Smooth muscle cell (in vitro differentiated cells): Measurements from ENCODE around the gene TRAF3IP3. TPM values are rescaled to one million over a fixed set of nuclear protein-coding genes. Genes with fewer than 3 reads are reported as not detected.

ENCODE experiments used
- DNase-seq: peaks from one replicate; lab custom pipeline; 2025; ENCODE audit not compliant: unreplicated experiment; lab: John Stamatoyannopoulos, UW
- H2AFZ ChIP-seq: fragments of 200-600 bp; sonication (generic); 2 replicates; pipeline ENCODE4 v1.6.0; 2016; ENCODE audit warnings: antibody characterized with exemption, low read depth, mild to moderate bottlenecking
- H3F3A ChIP-seq: fragments of 200-600 bp; sonication (generic); 2 replicates; pipeline ENCODE4 v1.6.0; 2017; ENCODE audit warnings: antibody characterized with exemption, low read depth
- H3K27ac ChIP-seq: fragments of 200-600 bp; sonication (generic); 2 replicates; pipeline ENCODE4 v1.5.1; 2016; ENCODE audit warnings: low read depth, mild to moderate bottlenecking
- H3K27me3 ChIP-seq: fragments of 200-600 bp; sonication (generic); 2 replicates; pipeline ENCODE4 v1.6.1; 2016; ENCODE audit warnings: low read depth, mild to moderate bottlenecking
- H3K36me3 ChIP-seq: fragments of 200-600 bp; sonication (generic); 2 replicates; pipeline ENCODE4 v1.5.1; 2016; ENCODE audit warnings: low read depth
- H3K4me1 ChIP-seq: fragments of 200-600 bp; sonication (generic); 2 replicates; pipeline ENCODE4 v1.5.1; 2016; ENCODE audit warnings: low read depth
- H3K4me2 ChIP-seq: fragments of 200-600 bp; sonication (generic); 2 replicates; pipeline ENCODE4 v1.6.0; 2016; ENCODE audit warnings: mild to moderate bottlenecking
- H3K4me3 ChIP-seq: fragments of 200-600 bp; sonication (generic); 2 replicates; pipeline ENCODE4 v1.5.1; 2016; ENCODE audit warnings: mild to moderate bottlenecking
- H3K79me2 ChIP-seq: fragments of 200-600 bp; sonication (generic); 2 replicates; pipeline ENCODE4 v1.6.0; 2016; ENCODE audit warnings: low read depth, mild to moderate bottlenecking
- H3K9ac ChIP-seq: fragments of 200-600 bp; sonication (generic); 2 replicates; pipeline ENCODE4 v1.6.0; 2016; ENCODE audit warnings: low read depth
- H3K9me3 ChIP-seq: fragments of 200-600 bp; sonication (generic); replicated peaks from 2 replicates; pipeline ENCODE4 v1.5.1; 2016; ENCODE audit warnings: low read depth
- H4K20me1 ChIP-seq: fragments of 200-600 bp; sonication (generic); 2 replicates; pipeline ENCODE4 v1.6.0; 2016; ENCODE audit warnings: low read depth
- WGBS: methylation state at CpG from one replicate; pipeline ENCODE4 v1.1.7; 2016; ENCODE audit warnings: low lambda C conversion rate; 5-methylcytosine and 5-hydroxymethylcytosine counted together
- polyA plus RNA-seq: library from polyadenylated mRNA; unstranded; fragments of >200 nt; fragmentation: Nextera tagmentation; extraction: Ambion mirVana; gene quantifications from 2 replicates; pipeline ENCODE4 v1.2.1, GENCODE V29; 2016
- total RNA-seq: library from RNA; depleted of rRNA; stranded (reverse); fragments of >200 nt; gene quantifications from 2 replicates; pipeline ENCODE4 v1.2.3, GENCODE V29; 2014
- TF ChIP-seq, protein P1 (sequence below): fragments of 200-600 bp; sonication (generic); IDR thresholded peaks from 2 replicates; pipeline ENCODE4 v1.5.1; 2017; ENCODE audit warnings: borderline replicate concordance, mild to moderate bottlenecking, antibody characterized with exemption; ENCODE audit not compliant: insufficient read depth, poor library complexity, severe bottlenecking

The TRAF3IP3 gene
- total and polyA plus RNA-seq, 2 experiments from 2014 or later = 0.04 TPM; not detected in 1

DNA sequence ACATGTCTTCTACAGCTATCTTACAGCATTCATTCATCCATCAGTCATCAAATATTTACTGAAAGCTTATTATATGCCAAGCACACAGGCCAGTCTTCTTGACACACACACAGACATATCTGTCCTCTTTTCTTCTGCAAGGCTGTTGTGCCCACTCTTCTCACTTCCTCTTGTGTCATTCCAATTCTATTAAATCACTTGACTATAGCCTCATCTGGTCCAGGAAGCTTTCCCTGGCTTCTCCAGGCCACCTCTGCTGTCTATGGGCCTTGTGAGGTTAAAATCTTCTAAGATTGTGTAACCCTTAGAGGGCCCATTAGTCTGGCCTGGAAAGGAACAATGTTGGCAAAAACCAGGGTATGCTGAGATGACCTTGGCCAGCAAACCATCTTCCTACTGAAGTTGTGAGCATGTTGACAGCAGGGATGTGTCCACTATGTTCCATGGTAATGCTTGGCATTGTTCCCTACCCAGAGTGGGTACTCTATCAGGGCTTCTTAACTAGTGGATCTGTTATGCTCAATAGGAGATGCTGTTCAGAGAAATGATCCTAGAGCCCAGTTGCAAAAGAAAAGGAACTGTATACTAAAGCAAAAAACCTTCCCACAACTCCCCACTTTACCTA is 5.3 kb downstream of the TRAF3IP3 start:
- Histone ChIP-seq H3K9me3 (no peaks in the 10 kb centered on the region), H3K9ac (no peak overlapping the region), H3K4me3 (no peak overlapping the region), H4K20me1 (no peaks in the 10 kb centered on the region), H2AFZ (no peak overlapping the region), H3K4me1 (no peaks in the 10 kb centered on the region), H3F3A (no peaks in the 10 kb centered on the region), H3K4me2 (no peak overlapping the region), H3K79me2 (no peaks in the 10 kb centered on the region), H3K27me3 (peaks cover 7% of the 10 kb centered on the region), H3K36me3 (no peaks in the 10 kb centered on the region), H3K27ac (no peak overlapping the region)
- no peak for DNase-seq
- TF ChIP-seq, protein P1, sequence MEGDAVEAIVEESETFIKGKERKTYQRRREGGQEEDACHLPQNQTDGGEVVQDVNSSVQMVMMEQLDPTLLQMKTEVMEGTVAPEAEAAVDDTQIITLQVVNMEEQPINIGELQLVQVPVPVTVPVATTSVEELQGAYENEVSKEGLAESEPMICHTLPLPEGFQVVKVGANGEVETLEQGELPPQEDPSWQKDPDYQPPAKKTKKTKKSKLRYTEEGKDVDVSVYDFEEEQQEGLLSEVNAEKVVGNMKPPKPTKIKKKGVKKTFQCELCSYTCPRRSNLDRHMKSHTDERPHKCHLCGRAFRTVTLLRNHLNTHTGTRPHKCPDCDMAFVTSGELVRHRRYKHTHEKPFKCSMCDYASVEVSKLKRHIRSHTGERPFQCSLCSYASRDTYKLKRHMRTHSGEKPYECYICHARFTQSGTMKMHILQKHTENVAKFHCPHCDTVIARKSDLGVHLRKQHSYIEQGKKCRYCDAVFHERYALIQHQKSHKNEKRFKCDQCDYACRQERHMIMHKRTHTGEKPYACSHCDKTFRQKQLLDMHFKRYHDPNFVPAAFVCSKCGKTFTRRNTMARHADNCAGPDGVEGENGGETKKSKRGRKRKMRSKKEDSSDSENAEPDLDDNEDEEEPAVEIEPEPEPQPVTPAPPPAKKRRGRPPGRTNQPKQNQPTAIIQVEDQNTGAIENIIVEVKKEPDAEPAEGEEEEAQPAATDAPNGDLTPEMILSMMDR = no peak

DNA sequence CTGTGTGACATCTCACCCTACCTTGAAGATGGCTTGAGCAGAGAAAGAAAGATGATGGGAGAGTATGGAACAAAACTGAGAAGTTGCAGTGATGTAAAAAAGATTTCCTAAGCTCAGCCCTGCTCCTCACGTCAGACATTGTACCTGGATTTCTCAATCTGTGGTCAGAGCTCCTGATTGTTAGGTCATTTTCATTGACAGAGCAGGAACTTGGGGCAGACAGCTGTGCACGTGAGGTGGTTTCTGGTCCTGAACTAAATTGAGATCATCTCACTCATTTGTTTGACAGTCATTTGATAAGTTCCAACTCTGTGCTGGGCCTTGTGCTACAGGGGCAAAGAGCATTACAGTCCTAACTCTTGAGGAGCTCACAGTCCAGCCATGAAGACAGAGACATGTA is 10.2 kb downstream of the TRAF3IP3 start:
- TF ChIP-seq, protein P1 = no peak
- Histone ChIP-seq H3K36me3 (no peaks in the 10 kb centered on the region), H3K9ac (no peak overlapping the region), H3F3A (peaks cover 6% of the 10 kb centered on the region), H3K9me3 (no peaks in the 10 kb centered on the region), H2AFZ (no peak overlapping the region), H3K4me3 (no peak overlapping the region), H3K4me2 (no peak overlapping the region), H3K27me3 (no peaks in the 10 kb centered on the region), H3K27ac (no peak overlapping the region), H4K20me1 (no peaks in the 10 kb centered on the region), H3K79me2 (no peaks in the 10 kb centered on the region), H3K4me1 (peaks cover 4% of the 10 kb centered on the region)
- WGBS = 65% methylated on average over 2 of the region's 2 CpGs
- DNase-seq = no peak

DNA sequence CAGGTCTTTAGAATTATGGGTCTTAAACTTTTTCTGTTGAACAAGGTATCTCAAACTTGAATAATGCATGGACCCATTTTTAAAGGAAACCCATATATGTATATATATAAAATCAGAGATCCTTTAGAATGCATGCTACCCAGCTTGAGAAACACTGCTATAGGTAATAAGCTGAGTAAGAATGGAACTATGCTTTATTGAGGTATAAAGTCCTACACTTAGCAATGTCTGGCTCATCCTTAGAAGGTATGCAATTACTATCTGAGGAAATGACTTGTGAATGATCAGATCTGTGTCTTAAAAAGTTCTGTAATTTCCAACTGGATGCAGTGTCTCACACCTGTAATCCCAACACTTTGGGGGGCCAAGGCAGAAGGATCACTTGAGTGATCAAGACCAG is 11.2 kb downstream of the TRAF3IP3 start:
- peaks cover 4% of the 10 kb centered on the region for H3K4me1 ChIP-seq
- no peak for DNase-seq
- TF ChIP-seq, protein P1 = no peak
- no peak overlapping the region for H3K4me2 ChIP-seq
- no peaks in the 10 kb centered on the region for H3K27me3 ChIP-seq
- no peaks in the 10 kb centered on the region for H3K79me2 ChIP-seq
- H3K9me3 ChIP-seq = no peaks in the 10 kb centered on the region
- H3K27ac ChIP-seq = no peak overlapping the region
- peaks cover 6% of the 10 kb centered on the region for H3F3A ChIP-seq
- H4K20me1 ChIP-seq = no peaks in the 10 kb centered on the region
- no peak overlapping the region for H3K9ac ChIP-seq
- H3K4me3 ChIP-seq = no peak overlapping the region
- H2AFZ ChIP-seq = no peak overlapping the region
- H3K36me3 ChIP-seq = no peaks in the 10 kb centered on the region

DNA sequence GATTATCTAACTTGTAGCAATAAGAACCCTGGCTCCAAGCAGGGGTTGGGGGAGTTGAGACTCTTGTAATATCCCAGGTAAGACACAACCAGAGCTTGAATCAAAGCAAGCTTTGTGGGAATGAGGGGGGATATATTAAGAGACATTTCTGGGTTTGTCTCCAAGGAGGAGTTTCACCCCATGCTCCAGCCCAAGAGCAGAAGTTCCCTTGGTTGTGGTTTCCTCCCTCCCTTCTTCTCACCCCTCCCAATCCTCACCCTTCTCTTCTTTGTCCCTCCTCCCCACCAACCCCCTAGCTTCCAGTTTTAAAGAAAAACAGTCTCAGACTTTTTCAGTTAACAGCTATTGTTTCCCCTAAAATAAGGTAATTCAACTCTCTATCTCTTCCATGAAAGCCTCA is 11.9 kb downstream of the TRAF3IP3 start:
- H2AFZ ChIP-seq = no peak overlapping the region
- H3K9ac ChIP-seq = no peak overlapping the region
- no peak for DNase-seq
- H4K20me1 ChIP-seq = no peaks in the 10 kb centered on the region
- no peaks in the 10 kb centered on the region for H3K79me2 ChIP-seq
- TF ChIP-seq, protein P1 = no peak
- H3K4me2 ChIP-seq = no peak overlapping the region
- no peaks in the 10 kb centered on the region for H3K36me3 ChIP-seq
- H3K27ac ChIP-seq = no peak overlapping the region
- H3K9me3 ChIP-seq = no peaks in the 10 kb centered on the region
- peaks cover 6% of the 10 kb centered on the region for H3F3A ChIP-seq
- peaks cover 4% of the 10 kb centered on the region for H3K4me1 ChIP-seq
- H3K27me3 ChIP-seq = no peaks in the 10 kb centered on the region
- H3K4me3 ChIP-seq = no peak overlapping the region
